B cell (primary cell): ENCODE data around the gene NOD2.

Experiments
- CTCF ChIP-seq: fragments of 200-600 bp; IDR thresholded peaks from one replicate; pipeline ENCODE4 v1.8.0; 2022; ENCODE audit warnings: antibody characterized with exemption, mild to moderate bottlenecking
- EZH2 ChIP-seq: IDR thresholded peaks from 2 replicates; pipeline ENCODE4 v1.6.1; 2012; ENCODE audit warnings: borderline replicate concordance, low read depth, mild to moderate bottlenecking, moderate library complexity, low read length; ENCODE audit not compliant: insufficient read depth, poor library complexity, severe bottlenecking

DNA sequence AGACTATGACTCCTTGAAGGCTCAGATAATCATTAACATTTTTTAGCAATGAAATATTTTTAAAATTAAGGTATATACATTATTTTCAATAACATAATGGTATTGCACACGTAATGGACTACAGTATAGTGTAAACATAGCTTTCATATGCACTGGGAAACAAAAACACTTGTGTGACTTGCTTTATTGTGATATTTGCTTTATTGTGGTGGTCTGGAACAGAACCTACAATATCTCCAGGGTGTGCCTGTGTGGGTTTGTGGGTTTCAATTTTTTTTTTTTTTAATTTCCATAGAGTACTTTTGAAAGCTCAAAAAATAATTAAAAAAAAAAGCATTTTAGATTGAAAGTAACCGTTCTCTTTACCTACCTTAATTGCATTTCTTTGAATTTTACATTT, 73.8 kb downstream of the NOD2 start:
- no peak for TF ChIP-seq EZH2
- no peak for TF ChIP-seq CTCF
